HuH-7.5 (cell line): ENCODE measurements around the gene USP33.
"Not testable (repeated sequence)": the region's sequence is repeated elsewhere in the genome, so short reads cannot be mapped to it uniquely, and the experiment has no call there.

Experiments
- DNase-seq: peaks from one replicate; pipeline ENCODE4 v3.0.0; 2011; ENCODE audit warnings: low spot score

The USP33 gene

DNA sequence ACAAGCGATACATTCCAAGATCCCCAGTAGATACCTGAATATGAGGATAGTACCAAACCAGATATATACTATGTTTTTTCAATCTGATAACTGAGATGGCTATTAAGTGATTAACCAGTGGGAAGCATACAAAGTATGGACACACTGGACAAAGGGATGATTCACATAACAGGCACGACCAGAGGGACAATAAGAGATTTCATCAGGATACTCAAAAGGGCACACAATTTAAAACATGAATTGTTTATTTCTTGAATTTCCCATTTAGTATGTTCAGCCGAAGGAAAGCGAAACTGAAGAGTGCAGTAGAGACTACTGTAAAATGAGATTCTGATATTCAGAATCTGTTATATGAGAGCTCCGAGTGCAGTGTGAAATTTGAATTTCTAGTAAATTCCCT is 87.8 kb downstream of the USP33 start:
- no peak for DNase-seq

DNA sequence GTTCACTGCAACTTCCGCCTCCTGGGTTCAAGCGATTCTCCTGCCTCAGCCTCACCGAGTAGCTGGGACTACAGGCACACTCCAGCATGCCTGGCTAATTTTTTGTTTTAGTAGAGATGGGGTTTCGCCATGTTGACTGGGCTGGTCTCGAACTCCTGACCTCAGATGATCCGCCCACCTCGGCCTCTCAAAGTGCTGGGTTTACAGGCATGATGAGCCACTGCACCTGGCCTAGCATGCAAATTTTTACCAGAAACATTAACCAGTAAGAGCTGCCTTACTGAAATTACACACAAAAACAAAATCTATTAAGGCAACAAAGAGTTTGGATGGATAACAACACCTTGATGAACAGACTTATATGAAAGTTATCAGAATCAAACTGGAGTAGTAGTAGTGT is 89.3 kb downstream of the USP33 start:
- DNase-seq = no peak

DNA sequence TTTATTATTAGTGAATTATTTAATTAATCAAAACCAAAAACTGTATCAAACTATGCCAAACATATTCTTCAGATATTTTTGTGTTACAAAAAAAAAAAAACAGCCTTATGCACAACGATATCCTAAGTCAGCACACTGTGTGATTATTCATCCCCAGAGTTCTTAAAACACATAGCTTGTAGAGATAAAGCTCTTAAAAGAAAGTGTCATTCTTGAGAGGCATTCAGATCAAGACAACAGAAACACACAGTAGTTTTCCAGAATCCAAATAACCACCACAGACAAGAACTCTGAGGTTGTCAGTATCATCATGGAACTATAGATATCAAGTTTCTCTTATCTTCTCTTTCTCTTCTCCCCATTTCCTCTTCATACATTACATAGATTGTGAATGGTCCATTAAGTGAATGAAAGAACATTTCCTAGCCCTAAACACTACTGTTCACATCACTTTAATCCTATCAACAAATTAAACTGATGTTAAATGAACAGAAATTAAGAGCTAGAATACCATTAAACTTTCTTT is 90.7 kb downstream of the USP33 start:
- DNase-seq = no peak

GRCh38 chr1:77664939-77665516 is 94.6 kb downstream of the USP33 start:
- DNase-seq = no peak

DNA sequence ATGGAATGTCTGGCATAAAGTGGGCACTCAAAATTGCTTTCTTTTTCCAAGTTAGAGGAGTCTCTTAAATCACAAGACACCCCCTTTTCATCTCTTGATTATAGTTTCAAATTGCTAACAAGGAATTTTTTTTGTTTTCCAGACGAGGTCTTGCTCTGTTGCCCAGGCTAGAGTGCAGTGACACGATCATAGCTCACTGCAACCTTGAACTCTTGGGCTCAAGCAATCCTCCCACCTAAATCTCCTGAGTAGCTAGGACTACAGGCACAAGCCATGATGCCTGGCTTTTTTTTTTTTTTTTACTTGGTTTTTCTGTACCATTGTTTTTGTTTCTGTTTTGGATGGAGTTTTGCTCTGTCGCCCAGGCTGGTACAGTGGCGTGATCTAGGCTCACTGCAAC is 98.0 kb downstream of the USP33 start:
- no peak for DNase-seq

- no peak for DNase-seq
These were observed 99.6 kb downstream of the USP33 start for GRCh38 chr1:77659879-77660593.

DNA sequence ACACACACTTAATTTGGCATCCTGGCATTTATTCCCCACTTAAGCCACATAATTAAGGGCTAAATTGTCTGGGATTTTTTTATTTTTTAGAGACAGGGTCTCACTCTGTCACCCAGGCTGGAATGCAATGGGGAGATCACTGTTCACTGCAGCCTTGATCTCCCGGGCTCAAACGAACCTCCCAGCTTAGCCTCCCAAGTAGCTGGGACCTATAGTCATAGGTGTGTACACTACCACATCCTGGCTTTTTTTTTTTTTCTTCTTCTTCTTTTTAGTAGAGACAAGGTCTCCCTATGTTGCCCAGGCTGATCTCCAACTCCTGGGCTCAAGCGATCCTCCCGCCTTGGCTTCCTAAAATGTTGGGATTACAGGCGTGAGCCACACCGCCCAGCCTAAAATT is 101.4 kb downstream of the USP33 start:
- no peak for DNase-seq

- no peak for DNase-seq
These were observed 104.1 kb downstream of the USP33 start for GRCh38 chr1:77655431-77655974.

DNA sequence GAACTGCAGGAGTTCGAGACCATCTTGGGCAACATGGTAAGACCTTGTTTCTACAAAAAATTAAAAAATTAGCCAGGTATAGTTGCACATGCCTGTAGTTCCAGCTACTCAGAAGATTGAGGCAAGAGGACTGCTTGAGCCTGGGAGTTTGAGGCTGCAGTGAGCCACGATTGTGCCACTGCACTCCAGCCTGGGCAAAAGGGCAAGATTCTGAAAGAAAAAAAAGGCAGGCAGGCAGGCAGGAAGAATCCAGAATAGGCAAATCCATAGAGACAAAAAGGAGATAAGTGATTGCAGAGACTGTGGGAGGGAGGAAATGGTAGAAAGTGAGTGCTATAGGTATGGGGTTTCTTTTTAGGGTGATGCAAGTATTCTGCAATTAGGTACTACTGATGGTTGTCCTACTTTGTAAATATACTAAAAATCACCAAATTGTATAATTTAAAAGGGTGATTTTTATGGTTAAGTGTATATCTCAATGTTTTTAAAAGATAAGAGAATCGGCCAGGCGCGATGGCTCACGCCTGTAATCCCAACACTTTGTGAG is 106.6 kb downstream of the USP33 start:
- DNase-seq = no peak

- no peak for DNase-seq
These were observed 107.4 kb downstream of the USP33 start for GRCh38 chr1:77652268-77652667.

GRCh38 chr1:77649127-77649526 is 110.5 kb downstream of the USP33 start:
- DNase-seq = no peak

- not testable (repeated sequence) for DNase-seq
These were observed 113.4 kb downstream of the USP33 start for GRCh38 chr1:77646224-77646623.
